HG02981 (cell line): ENCODE data around the gene DNAH7.

Source experiments
- ATAC-seq: cut with Tn5 transposase; IDR thresholded peaks from one replicate; pipeline ENCODE4 v1.9.1; 2021; ENCODE audit warnings: mild to moderate bottlenecking, moderate library complexity; ENCODE audit not compliant: unreplicated experiment

DNAH7 gene

DNA sequence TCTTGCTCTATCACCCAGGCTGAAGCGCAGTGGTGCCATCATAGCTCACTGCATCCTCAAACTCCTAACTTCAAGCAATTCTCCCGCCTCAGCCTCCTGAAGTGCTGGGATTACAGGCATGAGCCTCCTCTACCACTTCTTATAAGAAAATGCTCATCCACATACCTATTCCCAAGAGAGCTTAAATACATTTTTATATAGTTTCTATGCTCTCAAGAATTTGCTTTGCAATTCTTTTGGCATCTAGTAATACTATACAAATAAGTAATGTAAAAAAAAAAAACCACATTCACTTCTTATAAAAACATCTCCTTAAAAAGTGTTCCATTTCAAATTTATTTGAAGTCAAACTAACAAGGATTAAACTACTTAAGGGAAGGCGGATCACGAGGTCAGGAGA is 197.3 kb downstream of the DNAH7 start:
- no peak for ATAC-seq

DNA sequence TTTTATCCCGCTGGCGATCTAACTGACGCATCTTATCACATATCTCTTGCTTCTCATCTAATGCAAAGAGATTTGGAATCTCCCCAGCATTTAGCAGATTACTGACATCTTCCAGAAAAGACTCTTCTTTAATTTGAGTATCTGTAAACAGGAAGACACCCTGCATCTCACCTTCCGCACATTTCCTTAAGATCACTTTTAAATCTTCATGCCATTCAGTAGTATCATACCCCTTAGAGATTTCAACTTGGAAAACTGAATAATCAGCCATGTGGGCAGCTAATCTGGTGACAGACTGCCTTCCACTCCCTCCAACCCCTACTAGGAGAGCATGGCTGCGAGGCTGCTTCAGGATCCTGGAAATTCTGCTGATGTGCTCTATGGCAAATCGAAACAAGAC is 204.3 kb downstream of the DNAH7 start:
- ATAC-seq: no peak

DNA sequence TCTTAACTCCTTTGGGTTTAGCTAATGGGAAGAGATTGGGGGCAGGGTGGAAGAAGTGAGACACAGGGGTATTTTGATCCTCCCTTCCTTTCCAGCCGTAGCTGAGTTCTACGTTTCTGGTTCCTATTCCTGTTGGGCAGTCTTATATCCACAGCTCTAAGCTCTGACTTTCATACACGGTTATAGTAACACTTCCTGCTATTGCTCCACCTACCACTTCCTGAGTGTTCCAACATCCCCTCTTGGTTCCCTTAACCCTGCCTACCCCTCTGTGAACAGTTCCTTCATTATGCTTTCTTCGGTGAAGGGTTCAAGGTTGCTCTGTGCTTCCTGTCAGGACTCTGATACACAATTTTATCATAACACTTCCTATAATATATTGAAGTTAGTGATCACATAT is 205.1 kb downstream of the DNAH7 start:
- ATAC-seq: no peak

DNA sequence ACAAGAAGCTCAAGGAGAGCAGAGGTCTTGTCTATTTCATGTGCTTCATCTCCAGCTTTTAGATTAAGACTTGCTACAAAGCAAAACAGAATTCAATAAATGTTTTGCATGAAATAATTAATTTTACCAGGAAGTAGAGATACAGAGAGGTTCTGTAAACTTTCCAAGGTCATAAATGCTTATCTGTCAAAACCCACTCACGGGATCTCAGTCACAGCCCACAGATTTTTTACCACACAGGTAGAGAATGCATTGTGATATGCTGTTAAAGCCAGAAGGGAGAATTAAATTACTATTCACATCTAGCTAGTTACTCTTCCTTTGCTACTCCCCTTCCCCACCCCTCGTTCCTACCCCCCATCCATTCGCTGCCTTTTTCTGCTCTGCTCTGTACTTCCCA is 205.5 kb downstream of the DNAH7 start:
- no peak for ATAC-seq

DNA sequence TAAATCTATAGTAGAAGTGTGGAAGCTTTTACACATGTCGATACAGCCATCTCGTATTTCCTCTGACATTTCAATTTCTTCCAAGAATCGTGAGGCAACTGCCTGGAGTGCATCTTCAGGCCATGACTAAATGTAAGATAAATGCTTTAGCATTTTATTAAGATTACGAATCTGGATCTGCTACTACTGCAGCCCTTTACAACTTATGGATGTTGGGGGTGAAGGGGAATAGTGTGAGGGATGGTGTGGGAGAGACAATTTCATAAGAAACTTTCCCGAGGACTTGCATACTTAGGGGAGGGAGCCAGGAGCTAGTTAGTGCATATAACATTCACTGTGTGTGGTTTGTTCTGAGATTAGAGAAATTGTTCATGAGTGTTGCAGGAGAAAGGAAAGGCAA is 206.8 kb downstream of the DNAH7 start:
- ATAC-seq: no peak

DNA sequence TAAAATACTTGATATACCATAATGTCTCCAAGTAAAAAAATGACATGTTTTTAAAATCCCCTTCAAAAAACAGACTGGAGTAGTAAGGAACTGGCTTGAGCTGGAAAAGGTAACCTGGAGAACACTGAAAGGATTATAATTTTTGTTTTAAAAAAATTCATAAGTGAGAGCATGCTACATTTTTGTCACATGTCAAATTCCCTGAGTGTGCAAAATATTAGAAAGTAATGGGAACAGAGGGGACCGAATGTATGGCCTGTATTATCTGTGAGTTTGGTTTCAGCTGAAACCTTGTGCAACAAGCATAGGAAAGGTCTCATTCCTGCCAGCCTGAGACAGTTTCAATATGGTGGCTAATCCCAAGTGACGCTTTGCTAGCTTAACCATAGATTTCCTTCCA is 209.1 kb downstream of the DNAH7 start:
- no peak for ATAC-seq

DNA sequence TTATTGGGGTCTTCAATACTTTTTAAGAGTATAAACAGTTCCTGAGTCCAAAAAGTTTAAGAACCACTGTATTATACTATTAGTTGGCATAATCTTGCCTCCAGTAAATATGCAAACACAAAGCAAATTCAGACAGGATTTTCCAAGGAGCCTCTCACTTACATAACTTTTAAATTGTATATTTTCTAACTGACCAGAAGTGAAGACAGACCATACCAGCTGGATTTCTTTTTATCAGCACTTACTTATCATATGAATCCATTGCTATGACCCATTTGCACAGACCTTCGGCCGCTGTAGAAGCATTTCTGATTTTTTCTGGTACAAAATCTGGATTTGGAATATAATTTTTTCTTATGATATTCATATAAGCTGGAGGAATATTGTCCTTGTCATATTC is 211.5 kb downstream of the DNAH7 start:
- no peak for ATAC-seq

DNA sequence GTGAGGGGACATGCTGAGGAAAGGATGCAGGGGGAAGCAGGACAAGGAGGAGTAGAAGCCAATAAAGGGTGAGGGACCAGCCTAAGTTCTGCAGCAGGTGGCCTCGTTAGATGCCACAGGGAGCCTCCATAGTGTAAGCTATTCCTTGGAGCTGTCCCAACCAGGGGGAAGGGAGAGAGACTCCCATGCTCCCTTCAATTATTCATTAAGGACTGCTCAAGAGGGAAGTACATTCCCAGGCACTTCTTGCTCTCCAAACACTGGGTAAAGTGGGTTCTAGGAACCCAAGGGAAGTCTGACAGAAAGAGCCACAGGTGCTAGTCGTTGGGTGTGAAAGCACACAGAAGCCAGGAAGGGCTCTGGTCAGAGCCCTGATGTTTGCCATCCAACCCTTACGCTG is 217.9 kb downstream of the DNAH7 start:
- no peak for ATAC-seq

DNA sequence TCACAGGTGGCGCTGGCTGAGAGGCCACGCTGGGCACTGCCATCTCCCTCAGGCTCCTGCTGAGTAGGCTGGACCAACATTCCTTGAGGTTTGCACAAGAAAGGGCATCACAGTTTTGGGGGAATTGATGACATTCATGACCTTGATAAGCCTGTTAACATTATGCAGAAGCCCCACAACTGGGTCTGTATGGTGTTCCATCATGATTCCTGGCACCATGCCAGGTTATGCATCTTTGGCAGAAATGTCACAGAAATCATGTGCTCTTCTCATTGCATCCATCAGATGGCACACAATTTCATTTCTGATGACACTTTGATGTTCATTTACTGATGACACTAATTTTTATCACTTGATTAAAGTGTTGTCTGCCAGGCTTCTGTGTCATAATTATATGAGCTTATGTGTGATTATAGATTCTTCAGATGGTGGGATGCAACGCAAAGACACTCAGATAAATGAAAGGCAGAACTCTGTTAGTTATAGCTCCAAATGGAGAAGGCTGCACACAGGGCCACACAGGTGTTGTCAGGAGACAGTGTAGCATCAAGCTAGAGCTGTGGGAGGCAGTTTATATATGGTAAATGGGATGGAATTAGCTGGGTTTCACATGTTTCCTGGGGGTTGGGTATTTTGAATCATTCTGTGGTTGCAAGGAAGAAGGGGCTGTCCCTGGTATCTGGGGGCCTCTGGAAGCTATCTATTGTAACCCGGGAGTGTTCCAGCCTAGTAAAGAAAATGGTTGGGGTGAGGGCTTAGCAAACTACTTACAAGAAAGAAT is 220.3 kb downstream of the DNAH7 start:
- no peak for ATAC-seq

DNA sequence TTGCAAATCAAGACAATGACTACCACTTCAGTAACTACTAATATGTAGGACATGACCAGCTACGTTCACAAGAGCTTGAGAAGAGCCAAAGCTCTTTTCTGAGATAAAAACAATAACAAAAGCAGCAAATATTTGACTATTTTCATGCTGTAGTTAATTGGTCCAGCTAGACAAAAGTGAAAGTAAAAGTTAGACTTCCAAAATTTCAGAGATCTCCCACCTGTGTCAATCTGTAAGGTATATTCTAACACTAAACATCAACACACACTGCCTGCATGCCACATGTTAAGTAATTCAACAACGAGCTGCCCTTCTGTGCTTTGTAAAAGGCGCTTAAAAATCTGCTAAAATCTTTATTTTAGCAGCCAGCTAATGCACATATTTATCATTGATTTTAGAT is 225.7 kb downstream of the DNAH7 start:
- no peak for ATAC-seq

DNA sequence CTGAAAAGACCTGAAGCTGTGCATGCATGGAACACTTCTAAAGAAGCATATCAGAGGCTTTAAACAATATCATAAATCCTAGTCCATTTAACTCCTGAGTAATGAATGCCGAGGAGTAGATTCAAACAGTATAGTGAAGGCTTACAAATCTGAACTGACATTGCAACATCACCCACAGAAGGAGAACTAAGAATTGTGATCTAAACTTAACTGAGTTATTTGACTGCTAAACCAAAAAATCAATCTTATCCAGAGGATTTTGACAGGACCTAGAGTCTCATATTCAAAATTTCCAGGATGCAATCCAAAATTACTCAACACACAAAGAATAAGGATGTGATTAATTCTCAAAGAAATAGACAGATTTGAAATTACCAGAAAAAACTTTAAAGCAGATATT is 230.6 kb downstream of the DNAH7 start:
- no peak for ATAC-seq

DNA sequence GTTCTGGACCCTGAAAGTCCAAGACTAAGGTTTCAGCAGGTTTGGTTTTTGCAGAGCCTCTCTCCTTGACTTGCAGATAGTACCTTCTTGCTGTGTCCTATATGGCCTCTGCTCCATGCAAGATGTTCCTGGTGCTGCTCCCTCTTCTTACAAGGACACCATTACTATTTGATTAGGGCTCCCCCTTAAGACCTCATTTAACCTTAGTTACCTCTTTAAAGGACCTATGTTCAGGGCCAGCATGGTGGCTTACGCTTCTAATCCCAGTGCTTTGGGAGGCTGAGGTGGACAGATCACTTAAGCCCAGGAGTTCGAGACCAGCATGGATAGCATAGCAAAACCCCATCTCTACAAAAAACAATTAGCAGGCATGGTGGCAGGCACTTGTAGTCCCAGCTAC is 232.6 kb downstream of the DNAH7 start:
- no peak for ATAC-seq

DNA sequence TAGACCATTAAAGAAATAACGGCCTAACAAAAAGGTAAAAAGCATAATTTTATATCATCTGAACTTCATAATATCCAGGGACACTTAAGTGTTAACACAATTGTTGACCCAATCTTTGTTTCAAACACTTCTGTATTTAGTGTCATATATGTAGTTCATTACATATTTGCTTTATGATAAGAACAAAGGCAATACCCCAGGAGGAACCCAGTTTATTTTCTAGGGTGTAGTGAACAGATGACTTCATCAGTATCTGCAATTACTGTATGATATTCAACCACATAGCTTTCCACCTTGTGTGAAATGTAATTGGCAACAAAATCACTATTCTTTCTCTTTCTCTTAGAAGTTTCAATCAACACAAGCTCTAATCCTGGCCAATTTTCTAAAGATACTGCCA is 233.8 kb downstream of the DNAH7 start:
- no peak for ATAC-seq

DNA sequence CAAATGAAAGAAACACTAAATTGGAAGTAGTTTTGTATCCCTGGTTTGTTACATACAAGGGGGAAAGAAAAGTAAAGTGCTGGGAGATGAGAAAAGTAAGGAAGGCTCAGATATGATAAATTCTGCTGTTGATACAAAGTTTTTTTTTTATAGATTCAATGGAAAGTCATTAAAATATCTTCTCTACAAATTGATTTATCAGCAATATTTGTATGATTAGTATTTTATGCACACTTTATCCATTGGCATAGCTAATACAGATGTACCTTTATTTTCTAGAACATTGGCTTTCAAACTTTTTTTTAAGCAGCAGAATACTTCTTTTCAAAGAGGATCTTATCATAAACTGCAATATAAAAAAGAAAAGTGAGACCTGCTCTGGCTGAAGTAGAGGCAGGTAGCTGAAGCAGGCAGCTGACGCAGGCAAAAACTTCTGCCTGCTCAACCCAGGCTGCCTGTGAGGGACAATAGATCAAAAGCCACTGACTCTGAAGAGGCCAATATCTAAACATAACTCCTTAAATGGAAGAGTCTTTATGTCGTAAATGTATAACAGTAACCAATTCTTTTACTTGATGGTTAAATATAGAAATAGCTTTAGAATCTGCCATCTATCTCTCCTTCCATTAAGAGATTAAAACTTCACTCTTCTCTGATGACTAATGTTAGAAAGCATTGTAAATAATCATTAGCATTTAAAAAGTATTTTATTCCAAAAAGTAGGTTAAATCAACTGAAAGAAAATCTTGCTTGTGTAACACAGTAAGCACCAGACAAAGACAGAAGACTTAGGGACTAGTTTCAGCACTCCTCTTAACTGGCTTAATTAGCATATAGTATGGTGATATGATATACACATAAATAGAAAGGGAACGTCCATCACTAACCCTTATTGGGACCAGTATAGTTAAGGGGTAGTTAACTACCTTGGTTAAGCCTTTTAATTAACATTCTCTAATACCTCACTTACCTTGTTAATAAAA is 237.4 kb downstream of the DNAH7 start:
- no peak for ATAC-seq

DNA sequence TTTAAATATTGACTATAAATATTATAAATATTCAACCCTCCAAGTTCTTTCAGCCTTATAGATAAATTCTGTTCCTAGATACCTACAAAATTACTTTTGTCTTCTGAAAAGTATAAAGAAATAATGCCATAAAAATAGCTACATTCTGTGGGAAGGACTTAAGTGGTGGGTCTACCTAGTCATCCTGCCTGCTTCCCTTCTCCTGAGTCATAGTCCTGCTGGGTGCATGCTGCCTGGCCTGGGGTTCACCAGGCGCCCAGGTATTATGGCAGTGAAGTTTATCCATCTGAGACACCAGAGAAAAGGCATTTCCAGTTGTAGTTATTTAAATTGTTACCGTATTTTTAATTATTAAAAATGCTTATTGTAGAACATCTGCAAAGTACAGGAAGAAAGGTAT is 244.2 kb downstream of the DNAH7 start:
- ATAC-seq: no peak

DNA sequence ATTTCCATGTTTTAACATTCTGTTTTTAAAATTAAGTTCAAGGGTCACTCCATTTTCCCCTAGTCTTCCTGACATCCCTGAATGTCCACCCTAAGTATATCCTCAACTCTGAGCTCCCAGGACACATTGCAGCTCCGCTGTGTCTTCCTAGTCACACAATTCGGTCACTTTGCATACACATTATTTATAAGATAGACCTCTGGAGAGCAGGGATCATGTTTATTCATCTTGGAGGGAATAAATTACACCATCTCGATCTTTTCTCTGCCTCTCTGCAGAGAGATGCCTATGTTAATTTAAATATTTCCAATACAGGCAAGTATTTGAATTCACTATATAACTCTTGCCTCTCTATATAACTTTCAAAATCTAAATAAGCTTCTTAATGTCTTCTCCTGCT is 245.4 kb downstream of the DNAH7 start:
- no peak for ATAC-seq

DNA sequence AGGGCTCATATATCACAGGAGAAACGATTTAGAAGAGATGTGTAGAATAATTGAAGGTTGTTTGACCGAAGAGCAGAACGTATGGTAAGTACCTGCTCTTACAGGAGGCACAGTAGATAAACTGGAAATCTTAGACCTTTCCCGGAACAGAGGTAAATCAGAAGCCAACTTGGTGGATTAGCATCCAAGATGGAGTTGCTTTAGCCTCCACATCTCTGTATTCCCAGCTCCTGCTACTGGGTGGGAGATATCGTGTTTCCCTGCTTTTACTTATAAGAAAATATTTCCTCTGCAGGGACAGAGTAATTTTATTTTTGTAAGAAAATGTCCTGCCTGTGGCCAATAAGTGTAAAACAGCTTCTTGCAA is 247.1 kb downstream of the DNAH7 start:
- ATAC-seq: no peak

DNA sequence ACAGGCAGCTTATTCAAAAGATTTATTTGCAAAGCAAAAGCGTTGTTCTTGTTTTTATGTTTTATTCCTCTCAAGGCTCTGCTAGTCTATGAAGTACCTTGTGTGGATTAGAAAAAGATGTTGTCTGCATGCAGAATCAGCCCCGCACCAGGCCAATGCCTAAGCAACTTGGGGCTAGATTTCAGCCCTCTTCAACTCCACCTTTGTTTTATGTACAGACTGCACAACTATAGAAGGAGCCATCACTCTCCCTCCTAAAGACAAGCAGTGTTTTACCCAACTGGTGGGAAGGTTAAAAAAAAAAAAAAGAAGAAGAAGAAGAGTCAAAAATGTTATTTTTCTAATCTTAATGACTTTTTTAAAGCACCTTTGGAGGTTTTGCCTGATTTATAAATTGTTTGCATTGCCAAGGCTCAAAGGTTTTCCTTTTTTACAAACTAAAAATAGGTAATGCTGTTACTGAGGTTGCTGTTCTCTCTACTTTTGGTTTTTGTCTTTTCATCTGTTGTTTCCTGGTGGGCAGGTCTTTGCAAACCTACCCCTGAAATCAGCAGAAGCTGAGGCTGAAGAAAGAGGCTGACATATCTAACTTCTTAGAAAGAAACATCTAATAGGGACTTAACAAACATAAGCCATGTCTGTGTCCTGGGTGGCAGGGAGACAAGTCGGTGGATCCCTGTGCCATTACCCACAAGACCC is 247.6 kb downstream of the DNAH7 start:
- ATAC-seq: no peak

DNA sequence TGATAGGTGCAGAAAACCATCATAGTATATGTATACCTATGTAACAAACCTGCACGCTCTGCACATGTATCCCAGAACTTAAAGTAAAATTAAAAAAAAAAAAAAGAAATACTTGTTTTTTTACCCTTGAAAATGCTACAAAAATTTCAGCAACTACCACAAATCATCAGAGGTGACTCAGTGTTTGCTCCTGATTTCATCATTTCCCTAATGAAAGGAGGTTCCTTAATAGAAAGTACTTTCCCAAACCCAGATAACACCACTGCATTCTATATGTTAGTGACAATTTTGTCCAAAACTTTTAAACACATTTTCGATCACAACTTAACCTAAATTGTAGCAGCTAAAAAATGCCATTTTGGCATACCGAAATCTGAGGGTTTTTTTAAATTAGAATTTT is 248.3 kb downstream of the DNAH7 start:
- ATAC-seq: no peak

DNA sequence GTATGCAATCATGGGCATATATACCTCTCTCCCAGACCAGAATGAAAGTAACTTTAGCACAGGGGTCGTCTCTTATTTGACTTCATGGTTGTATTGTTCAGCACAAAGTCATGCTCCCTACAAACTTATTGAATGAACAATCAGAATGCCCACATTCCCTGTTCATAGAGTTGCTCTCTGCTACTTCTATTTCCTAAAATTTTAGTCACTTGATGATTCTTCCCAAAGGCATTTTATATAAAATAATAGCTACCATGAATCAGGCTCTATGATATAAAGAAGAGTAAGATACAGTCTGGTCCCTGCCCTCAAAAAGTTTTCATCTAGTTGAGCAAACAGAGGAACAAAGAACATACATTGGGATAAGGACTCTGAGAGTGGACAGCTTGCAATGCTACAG is 249.4 kb downstream of the DNAH7 start:
- no peak for ATAC-seq

DNA sequence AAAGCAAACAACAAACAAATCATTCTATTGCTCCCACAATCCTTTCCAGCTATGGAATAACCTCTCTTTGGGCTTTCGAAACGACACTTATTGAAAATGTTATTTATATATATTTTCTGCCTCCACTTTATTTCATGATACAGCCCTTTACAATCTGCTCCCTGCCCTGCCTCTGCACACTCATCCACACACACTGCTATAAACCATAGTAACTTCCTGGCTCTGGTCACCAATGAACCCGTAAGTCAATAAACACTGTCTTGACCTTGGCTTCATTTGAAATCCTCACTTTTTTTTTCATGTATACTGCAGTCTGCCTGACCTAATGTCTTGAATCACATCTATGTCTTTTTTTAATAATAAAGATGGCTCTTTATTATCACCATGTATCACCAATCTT is 250.1 kb downstream of the DNAH7 start:
- ATAC-seq: no peak

DNA sequence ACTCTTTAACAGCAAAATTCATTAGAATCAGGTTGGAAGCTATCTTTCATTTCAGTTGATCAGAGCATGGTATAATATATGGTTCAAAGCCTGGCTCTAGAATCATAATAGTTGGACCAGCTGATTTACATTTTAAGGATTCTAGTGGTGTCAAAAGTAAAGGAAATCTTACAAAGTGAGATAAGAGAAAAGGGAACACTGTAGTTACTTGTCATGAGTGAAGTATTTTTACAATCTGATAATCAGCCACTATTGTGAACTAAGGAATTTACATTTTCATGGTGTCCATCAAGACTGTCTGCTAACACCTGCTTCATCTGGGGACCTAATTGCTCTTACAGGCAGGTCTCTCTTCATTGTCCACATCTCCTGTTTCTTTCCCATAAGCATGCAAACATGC is 250.5 kb downstream of the DNAH7 start:
- ATAC-seq: no peak
